Measurements from ENCODE around the gene KIT.

The KIT gene

DNA sequence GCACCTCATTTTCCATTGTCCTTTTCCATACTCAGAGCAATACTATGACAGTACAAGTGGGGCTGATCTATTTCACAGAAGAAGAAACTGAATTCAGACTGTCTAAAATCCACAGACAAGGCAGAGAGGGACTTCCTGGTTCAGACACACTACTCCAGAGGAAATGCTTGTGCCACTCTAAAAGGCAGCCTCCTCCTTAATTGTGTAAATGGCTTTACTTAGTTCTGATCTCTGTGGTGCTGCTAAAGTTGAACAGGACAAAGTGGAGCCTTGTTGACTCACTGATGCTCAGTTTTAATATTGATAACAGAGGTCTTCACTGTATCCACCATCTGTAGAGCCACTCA is 122.4 kb downstream of the KIT start:
- DNase-seq (ENCODE audit: low read depth) = no peak
- TF ChIP-seq, protein P1, sequence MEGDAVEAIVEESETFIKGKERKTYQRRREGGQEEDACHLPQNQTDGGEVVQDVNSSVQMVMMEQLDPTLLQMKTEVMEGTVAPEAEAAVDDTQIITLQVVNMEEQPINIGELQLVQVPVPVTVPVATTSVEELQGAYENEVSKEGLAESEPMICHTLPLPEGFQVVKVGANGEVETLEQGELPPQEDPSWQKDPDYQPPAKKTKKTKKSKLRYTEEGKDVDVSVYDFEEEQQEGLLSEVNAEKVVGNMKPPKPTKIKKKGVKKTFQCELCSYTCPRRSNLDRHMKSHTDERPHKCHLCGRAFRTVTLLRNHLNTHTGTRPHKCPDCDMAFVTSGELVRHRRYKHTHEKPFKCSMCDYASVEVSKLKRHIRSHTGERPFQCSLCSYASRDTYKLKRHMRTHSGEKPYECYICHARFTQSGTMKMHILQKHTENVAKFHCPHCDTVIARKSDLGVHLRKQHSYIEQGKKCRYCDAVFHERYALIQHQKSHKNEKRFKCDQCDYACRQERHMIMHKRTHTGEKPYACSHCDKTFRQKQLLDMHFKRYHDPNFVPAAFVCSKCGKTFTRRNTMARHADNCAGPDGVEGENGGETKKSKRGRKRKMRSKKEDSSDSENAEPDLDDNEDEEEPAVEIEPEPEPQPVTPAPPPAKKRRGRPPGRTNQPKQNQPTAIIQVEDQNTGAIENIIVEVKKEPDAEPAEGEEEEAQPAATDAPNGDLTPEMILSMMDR (IDR thresholded peaks at IDR 0.05; ENCODE audit: low read length, missing control alignments) = no peak
- no peak overlapping the region for H3K4me3 ChIP-seq (replicated peaks; ENCODE audit: low read depth, low read length)

DNA sequence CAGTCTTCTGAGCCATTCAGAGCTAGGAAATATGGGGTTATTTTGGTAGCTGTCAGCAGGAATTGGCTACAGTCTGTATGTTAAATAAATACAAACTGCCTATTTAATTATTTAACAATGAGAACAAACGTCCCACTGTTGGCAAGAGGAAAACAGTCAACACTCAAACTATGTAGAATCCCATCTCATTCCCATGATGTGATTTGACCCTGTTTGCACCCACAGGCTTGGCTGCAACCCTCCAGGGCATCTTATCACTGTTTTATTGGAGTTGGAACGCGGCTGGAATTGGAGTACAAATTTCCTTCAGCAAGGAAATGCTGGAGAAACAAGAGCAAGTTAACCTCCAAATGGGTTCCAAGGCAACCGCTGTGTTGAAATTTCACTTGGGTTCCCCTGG is 124.0 kb downstream of the KIT start:
- H3K4me3 ChIP-seq (replicated peaks; ENCODE audit: low read depth, low read length) = no peak overlapping the region
- DNase-seq (ENCODE audit: low read depth) = peak; percentile 17
- TF ChIP-seq, protein P1 (IDR thresholded peaks at IDR 0.05; ENCODE audit: low read length, missing control alignments) = no peak

DNA sequence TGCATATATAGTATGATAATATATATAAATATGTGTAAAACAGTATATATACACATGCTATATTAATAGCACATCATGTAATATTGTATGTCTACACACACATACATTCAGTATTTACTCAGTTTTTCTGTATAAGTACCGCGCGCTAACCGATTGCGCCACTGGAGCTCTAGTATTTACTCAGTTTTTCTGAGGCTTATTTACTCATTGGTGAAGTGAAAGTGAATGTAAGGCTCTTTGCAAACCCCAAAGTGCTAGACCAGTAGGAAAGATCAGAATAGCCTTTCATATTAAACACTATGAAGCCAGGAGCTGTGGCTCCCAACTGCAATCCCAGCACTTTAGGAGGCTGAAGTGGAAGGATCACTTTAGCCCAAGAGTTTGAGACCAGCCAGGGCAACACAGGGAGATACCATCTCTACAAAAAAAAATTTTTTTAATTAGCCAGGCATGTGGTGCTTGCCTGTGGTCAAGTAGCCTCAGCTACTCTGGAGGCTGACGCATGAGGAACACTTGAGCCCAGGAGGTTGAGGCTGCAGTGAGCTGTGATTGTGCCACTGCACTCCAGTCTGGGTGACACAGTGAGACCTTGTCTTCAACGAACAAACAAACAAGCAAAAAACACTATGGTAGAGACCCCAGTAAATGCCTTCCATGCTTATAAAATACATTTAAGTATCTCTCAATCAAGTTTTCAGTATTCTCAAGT is 125.8 kb downstream of the KIT start:
- TF ChIP-seq, protein P1 (IDR thresholded peaks at IDR 0.05; ENCODE audit: low read length, missing control alignments) = no peak
- no peak for DNase-seq (ENCODE audit: low read depth)
- H3K4me3 ChIP-seq (replicated peaks; ENCODE audit: low read depth, low read length) = no peak overlapping the region

DNA sequence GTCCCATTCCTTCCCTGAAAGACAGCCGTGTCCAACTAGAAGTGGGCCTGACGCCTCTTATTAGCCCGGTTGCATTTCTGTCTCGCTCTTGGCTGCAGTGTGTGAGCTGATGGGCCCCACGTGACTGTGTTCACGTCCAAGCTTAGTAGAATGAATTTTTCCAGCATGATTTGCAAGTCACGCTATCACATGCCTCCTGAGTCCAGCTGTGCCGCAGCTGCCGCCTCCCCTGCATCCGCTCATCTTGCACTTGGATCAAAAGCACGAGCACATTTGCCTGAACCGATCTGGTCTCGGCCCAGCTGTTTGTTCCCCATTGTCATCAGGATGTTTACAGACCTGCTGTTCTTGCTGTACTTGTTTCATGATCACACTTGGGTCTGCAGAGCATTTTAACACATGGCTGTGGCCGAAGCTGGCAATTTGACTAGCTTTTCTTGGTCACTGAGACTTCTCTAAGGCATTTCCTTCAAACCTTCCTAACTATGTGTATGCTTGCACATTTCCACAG is 126.5 kb downstream of the KIT start:
- H3K4me3 ChIP-seq (replicated peaks; ENCODE audit: low read depth, low read length) = no peak overlapping the region
- TF ChIP-seq, protein P1 (IDR thresholded peaks at IDR 0.05; ENCODE audit: low read length, missing control alignments) = no peak
- peak; percentile 92 for DNase-seq (ENCODE audit: low read depth)

All from fibroblast of pulmonary artery (primary cell).